Ishikawa (cell line): ENCODE results near the gene PRDX2.

ENCODE experiments used
- CEBPB ChIP-seq: IDR thresholded peaks from 2 replicates; pipeline ENCODE4 v1.6.1; 2012
- CREB1 ChIP-seq: IDR thresholded peaks from 2 replicates; pipeline ENCODE4 v1.6.1; 2012; ENCODE audit warnings: low read depth
- EGR1 ChIP-seq: IDR thresholded peaks from 2 replicates; pipeline ENCODE4 v1.6.1; 2012
- EP300 ChIP-seq: IDR thresholded peaks from 2 replicates; pipeline ENCODE4 v1.6.1; 2012; ENCODE audit warnings: borderline replicate concordance
- FOXM1 ChIP-seq: IDR thresholded peaks from 2 replicates; pipeline ENCODE4 v1.6.1; 2012; ENCODE audit warnings: low read depth, borderline replicate concordance
- MAX ChIP-seq: IDR thresholded peaks from 2 replicates; pipeline ENCODE4 v1.6.1; 2012
- NFIC ChIP-seq: IDR thresholded peaks from 2 replicates; pipeline ENCODE4 v1.6.1; 2012
- RAD21 ChIP-seq: IDR thresholded peaks from 2 replicates; pipeline ENCODE4 v1.6.1; 2012; ENCODE audit warnings: low read depth
- REST ChIP-seq: IDR thresholded peaks from 2 replicates; pipeline ENCODE4 v1.6.1; 2012; ENCODE audit warnings: low read depth, mild to moderate bottlenecking
- TAF1 ChIP-seq: IDR thresholded peaks from 2 replicates; pipeline ENCODE4 v1.6.1; 2012; ENCODE audit warnings: low read depth, mild to moderate bottlenecking
- TCF12 ChIP-seq: IDR thresholded peaks from 2 replicates; pipeline ENCODE4 v1.6.1; 2012; ENCODE audit warnings: low read depth
- TEAD4 ChIP-seq: IDR thresholded peaks from 2 replicates; pipeline ENCODE4 v1.6.1; 2012
- USF1 ChIP-seq: IDR thresholded peaks from 2 replicates; pipeline ENCODE4 v1.6.1; 2012
- YY1 ChIP-seq: IDR thresholded peaks from 2 replicates; pipeline ENCODE4 v1.6.1; 2012; ENCODE audit warnings: low read depth
- ZBTB7A ChIP-seq: IDR thresholded peaks from 2 replicates; pipeline ENCODE4 v1.6.1; 2012; ENCODE audit warnings: low read depth

The PRDX2 gene

GRCh38 chr19:12767666-12768065, 33.9 kb downstream of the PRDX2 start:
- TF ChIP-seq MAX (no peak), CEBPB (no peak), EGR1 (no peak), FOXM1 (no peak), REST (no peak), NFIC (no peak), TEAD4 (no peak), TAF1 (no peak), RAD21 (no peak), EP300 (no peak), TCF12 (no peak), ZBTB7A (no peak)

- TF ChIP-seq FOXM1 (no peak), ZBTB7A (no peak), TCF12 (no peak), CEBPB (no peak), NFIC (no peak), USF1 (no peak), TEAD4 (no peak), MAX (no peak), TAF1 (no peak), RAD21 (no peak), REST (no peak), EP300 (no peak), EGR1 (no peak), YY1 (no peak), CREB1 (no peak)
Measured at GRCh38 chr19:12767150-12767549, 34.5 kb downstream of the PRDX2 start.

GRCh38 chr19:12766051-12766521, 35.5 kb downstream of the PRDX2 start:
- TF ChIP-seq YY1: no peak
- peak; percentile 65 for TF ChIP-seq RAD21

GRCh38 chr19:12764698-12765097, 36.9 kb downstream of the PRDX2 start:
- TF ChIP-seq ZBTB7A (no peak), FOXM1 (no peak), REST (no peak), EGR1 (no peak), USF1 (no peak), CEBPB (no peak), TAF1 (no peak), TCF12 (no peak), EP300 (no peak), YY1 (no peak), MAX (no peak)
